Measurements from ENCODE around the gene ZKSCAN3. TPM values are rescaled to one million over a fixed set of nuclear protein-coding genes. Genes with fewer than 3 reads are reported as not detected.
A peak's percentile ranks its signal among the peaks of the same experiment; 100 is the strongest.

Gene ZKSCAN3
- total RNA-seq, 1 donor from 2014 or later: 7.3 TPM

DNA sequence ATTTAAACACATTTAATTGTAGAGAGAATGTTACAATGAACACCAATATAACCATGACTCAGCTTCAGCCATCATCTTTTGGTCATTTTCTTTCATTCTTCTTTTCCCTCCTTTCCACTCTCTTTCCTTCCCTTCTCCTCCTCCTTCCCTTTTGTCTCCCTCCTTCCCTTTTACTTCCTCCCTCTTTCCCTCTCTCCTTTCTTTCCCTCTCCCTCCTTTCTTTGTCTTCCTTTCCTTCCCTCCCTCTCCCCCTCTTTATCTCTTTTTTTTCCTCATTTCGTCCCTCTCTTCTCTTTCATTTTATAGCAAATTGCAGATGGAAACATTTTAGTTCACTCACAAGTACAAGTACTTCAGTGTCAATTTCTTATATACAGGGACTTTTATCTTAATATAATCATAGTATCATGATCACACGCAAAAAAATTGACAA is 1.8 kb downstream of the ZKSCAN3 start:
- H3K27me3 Mint-ChIP-seq (ENCODE audit: unreplicated experiment): peaks cover 16% of the 10 kb centered on the region
- H3K36me3 Mint-ChIP-seq (ENCODE audit: unreplicated experiment): no peaks in the 10 kb centered on the region
- no peak for DNase-seq (ENCODE audit: extremely low spot score, unreplicated experiment)
- H3K4me1 Mint-ChIP-seq (ENCODE audit: unreplicated experiment): peaks cover 36% of the 10 kb centered on the region
- H3K27ac Mint-ChIP-seq (ENCODE audit: unreplicated experiment): no peak overlapping the region
- H3K9me3 Mint-ChIP-seq (ENCODE audit: unreplicated experiment): no peaks in the 10 kb centered on the region
- TF ChIP-seq, protein P1, sequence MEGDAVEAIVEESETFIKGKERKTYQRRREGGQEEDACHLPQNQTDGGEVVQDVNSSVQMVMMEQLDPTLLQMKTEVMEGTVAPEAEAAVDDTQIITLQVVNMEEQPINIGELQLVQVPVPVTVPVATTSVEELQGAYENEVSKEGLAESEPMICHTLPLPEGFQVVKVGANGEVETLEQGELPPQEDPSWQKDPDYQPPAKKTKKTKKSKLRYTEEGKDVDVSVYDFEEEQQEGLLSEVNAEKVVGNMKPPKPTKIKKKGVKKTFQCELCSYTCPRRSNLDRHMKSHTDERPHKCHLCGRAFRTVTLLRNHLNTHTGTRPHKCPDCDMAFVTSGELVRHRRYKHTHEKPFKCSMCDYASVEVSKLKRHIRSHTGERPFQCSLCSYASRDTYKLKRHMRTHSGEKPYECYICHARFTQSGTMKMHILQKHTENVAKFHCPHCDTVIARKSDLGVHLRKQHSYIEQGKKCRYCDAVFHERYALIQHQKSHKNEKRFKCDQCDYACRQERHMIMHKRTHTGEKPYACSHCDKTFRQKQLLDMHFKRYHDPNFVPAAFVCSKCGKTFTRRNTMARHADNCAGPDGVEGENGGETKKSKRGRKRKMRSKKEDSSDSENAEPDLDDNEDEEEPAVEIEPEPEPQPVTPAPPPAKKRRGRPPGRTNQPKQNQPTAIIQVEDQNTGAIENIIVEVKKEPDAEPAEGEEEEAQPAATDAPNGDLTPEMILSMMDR (IDR thresholded peaks at IDR 0.05): no peak
- peak overlapping the region; percentile 95 for H3K4me3 Mint-ChIP-seq (ENCODE audit: unreplicated experiment)

DNA sequence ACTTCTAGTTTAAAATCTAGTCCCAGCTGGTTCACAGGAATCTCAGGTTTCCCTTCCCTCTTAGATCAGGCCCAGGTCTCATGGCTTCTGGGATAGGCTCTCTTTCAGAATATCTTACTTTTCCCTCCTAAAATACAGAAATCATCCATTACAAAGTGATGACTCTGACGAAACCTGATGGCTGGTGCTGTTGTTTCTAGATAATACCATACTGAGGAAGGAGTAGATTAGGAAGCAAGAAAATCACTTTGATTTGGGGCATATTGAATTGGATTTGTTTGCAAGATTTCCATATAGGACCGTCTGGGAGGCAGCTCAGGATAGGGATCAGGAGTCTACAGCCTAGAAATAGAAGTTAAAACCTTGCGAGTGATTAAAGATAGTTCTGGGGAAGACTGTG is 3.6 kb downstream of the ZKSCAN3 start:
- Mint-ChIP-seq H3K4me3 (ENCODE audit: unreplicated experiment) (no peak overlapping the region), H3K27ac (ENCODE audit: unreplicated experiment) (no peak overlapping the region), H3K36me3 (ENCODE audit: unreplicated experiment) (no peaks in the 10 kb centered on the region), H3K4me1 (ENCODE audit: unreplicated experiment) (peaks cover 36% of the 10 kb centered on the region), H3K27me3 (ENCODE audit: unreplicated experiment) (no peaks in the 10 kb centered on the region), H3K9me3 (ENCODE audit: unreplicated experiment) (no peaks in the 10 kb centered on the region)
- TF ChIP-seq, protein P1 (IDR thresholded peaks at IDR 0.05): no peak
- DNase-seq (ENCODE audit: extremely low spot score, unreplicated experiment): no peak

DNA sequence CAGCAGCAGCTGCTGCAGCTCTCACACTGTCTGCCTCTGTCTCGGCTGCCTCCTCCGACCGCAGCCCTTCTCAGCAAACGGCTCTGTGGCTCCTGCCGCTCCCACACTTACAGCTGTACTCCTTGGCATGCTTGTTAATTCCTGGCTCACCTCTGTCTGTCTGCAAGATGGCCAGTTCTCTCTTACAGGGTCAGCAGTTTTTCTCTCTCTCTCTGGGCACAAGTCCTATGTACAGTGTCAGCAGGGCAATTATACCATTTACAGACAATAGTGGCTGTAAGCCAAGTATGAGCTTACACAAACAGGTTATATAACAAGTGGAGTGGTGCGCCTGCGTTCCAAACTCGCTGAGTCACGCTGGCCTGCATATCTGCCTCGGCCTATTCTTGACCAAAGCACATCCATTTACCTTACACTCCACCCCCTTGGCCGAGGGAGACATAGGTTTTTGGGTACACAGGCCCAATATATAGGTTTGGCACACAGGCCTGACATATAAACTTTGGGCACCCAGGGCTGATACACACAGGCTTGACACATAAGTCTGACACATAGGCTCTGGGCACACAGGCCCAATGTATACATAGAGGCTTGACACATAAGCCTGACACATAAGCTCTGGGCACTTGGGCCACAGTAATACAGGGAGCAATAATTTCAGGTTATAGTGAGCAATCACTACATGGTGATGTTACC is 4.4 kb downstream of the ZKSCAN3 start:
- Mint-ChIP-seq H3K36me3 (ENCODE audit: unreplicated experiment) (peaks cover under 1% of the 10 kb centered on the region), H3K9me3 (ENCODE audit: unreplicated experiment) (no peaks in the 10 kb centered on the region), H3K4me1 (ENCODE audit: unreplicated experiment) (peaks cover 36% of the 10 kb centered on the region), H3K27ac (ENCODE audit: unreplicated experiment) (no peak overlapping the region), H3K27me3 (ENCODE audit: unreplicated experiment) (no peaks in the 10 kb centered on the region), H3K4me3 (ENCODE audit: unreplicated experiment) (no peak overlapping the region)
- no peak for DNase-seq (ENCODE audit: extremely low spot score, unreplicated experiment)
- TF ChIP-seq, protein P1 (IDR thresholded peaks at IDR 0.05): no peak

DNA sequence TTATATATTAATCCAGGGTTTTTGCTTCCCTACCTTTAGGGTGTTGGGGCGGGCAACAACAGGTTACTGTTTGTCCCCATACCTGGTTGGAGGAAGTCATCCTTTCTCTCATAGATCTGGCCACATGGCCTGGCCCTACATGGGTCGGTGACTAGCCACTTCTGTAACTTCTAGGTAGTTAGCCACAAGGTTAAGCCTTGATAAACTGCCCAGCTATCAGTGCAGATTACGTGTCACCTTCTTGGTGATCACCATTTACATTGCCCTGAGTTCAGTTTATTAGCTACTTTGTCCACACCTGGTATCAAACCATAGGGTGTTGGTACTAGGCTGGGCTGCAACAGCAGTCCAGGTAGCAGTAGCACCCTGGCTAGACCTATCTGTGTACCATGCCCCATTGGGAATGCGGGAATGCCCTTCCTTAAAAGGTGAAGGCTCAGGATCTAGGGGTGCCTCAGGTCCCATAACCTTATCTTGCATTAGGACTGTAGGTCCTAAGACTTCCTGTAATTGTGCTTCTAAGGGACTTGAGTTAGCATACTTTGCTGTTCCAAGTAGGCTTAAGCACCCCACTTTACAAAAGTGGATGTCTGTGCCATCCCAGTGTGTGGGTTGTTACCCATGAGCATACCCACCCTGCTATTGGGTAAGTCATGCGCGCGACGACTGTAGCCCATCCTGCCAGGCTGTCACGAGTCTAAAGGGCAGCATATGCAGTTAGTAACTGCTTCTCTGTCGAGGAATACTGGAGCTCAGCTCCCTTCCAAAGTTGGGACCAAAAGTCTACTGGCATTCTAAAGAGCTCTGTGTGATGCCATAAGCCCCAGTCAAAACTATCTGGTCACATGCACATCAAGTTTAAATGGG is 5.2 kb downstream of the ZKSCAN3 start:
- H3K27ac Mint-ChIP-seq (ENCODE audit: unreplicated experiment): peak overlapping the region; percentile 97
- H3K36me3 Mint-ChIP-seq (ENCODE audit: unreplicated experiment): peaks cover 6% of the 10 kb centered on the region

More for the DNA sequence above, 5.2 kb downstream of the ZKSCAN3 start:
- H3K4me1 Mint-ChIP-seq (ENCODE audit: unreplicated experiment): peaks cover 30% of the 10 kb centered on the region
- DNase-seq (ENCODE audit: extremely low spot score, unreplicated experiment): no peak
- peak overlapping the region; percentile 90 for H3K4me3 Mint-ChIP-seq (ENCODE audit: unreplicated experiment)
- TF ChIP-seq, protein P1 (IDR thresholded peaks at IDR 0.05): no peak
- H3K27me3 Mint-ChIP-seq (ENCODE audit: unreplicated experiment): no peaks in the 10 kb centered on the region
- no peaks in the 10 kb centered on the region for H3K9me3 Mint-ChIP-seq (ENCODE audit: unreplicated experiment)
